HG02571 (cell line): Measurements from ENCODE around the gene PRSS1.
"Not testable (repeated sequence)": the region's sequence is repeated elsewhere in the genome, so short reads cannot be mapped to it uniquely, and the experiment has no call there.

Source experiments
- ATAC-seq: cut with Tn5 transposase; IDR thresholded peaks from one replicate; pipeline ENCODE4 v1.9.1; 2021; ENCODE audit warnings: mild to moderate bottlenecking, moderate library complexity; ENCODE audit not compliant: unreplicated experiment

The PRSS1 gene

DNA sequence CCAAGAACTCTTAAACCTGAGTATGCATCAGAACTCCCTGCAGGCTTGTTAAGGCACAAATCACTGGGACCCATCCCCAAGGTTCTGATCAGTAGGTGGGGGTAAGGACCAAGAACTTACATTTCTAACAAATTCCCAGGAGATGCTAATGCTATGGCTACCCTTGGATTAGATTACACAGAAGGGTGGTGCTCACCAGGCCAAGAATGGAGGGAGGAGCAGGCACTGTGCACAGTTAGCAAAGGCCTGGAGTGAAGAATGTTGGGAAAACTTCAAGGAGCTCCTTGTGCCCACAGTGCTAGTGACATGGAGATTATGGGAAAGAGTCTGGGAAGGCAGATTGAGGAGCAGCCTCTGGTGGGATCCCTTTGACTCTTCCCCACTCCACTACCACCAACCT is 23.4 kb downstream of the PRSS1 start:
- no peak for ATAC-seq

DNA sequence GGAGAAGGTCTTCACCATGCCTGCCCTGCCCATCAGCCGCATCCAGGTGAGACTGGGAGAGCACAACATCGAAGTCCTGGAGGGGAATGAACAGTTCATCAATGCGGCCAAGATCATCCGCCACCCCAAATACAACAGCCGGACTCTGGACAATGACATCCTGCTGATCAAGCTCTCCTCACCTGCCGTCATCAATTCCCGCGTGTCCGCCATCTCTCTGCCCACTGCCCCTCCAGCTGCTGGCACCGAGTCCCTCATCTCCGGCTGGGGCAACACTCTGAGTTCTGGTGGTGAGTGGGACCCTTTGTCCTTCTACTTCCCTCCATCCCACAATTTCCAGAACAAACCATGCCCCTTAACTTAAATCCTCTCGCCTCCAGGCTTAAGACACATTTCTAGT is 24.0 kb downstream of the PRSS1 start:
- no peak for ATAC-seq

DNA sequence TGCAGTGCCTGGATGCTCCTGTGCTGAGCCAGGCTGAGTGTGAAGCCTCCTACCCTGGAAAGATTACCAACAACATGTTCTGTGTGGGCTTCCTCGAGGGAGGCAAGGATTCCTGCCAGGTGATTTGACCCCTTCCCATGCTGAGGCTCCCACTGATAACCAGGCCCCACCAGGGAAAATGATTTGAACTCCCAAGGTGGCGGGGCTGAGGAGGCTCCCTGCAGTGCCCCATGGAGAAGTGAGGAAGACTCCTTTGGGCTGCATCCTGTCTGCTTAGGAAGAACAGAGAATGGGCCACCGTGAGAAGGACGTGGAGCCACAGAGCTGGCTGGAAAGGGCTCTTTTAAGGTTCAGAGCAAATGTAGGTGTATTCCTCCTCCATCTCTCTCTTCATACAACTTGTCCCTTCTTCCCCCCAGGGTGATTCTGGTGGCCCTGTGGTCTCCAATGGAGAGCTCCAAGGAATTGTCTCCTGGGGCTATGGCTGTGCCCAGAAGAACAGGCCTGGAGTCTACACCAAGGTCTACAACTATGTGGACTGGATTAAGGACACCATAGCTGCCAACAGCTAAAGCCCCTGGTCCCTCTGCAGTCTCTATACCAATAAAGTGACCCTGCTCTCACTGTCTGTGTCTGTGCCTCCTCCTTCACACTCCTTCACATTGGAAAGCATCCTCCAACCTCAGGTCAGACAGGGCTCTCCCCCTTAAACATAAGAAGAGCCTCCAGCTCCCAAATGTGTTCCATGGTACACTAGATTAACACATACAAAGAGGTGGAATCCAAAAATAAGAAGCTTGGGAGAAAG is 24.9 kb downstream of the PRSS1 start:
- ATAC-seq, result no peak

DNA sequence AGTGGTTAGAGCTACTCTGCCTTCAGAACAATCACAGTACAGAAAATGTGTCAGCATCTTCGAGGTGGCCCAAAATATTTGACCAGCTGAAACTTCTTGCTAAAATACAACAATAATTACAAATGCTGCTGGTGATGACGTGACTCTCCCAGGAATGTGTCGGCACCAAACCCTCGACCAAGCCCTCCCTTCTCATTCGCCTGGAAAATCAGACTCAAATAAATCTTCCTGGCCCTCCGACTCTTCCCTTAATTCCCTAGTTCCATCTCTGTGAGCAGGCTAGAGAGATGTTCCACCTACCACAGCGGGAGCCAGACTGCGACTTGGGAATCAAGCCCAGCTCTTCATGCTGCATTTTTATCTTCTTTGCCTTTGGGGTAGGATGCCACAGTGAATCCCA is 25.6 kb downstream of the PRSS1 start:
- ATAC-seq, result no peak

DNA sequence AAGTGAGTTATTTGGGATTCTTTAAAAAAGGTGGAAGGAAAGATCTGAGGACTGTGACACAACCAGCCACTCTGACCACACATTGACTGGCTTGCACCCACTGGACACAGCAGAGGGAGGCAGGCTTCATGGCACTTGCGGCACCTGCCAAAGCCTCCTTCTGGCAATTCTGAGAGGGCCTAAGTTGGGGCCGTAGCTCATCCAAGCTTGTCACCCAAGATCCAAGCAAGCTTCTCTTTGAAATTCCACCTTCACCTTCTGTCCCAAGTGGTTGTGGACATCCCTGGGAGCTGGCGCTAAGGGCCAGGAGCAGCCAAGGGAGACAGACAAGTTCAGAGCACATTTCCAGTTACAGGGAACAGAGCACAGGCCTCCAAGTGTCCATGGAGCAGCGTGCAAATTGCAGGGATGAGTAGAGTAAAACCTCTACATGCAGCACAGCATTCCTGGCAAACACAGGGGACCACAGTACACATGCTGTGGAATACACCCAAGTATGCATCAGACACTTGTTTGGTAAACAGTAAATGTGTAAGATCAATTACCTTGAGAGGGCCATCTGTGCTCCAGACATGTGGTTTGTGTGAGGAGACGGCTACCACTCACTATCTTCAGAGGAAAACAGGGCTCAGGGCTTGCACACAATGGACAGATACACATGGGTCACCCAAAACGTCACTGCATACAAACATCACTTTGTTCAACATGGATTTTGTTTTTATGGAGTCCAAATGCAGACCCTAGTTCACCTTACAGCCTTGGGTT is 26.3 kb downstream of the PRSS1 start:
- not testable (repeated sequence) for ATAC-seq

DNA sequence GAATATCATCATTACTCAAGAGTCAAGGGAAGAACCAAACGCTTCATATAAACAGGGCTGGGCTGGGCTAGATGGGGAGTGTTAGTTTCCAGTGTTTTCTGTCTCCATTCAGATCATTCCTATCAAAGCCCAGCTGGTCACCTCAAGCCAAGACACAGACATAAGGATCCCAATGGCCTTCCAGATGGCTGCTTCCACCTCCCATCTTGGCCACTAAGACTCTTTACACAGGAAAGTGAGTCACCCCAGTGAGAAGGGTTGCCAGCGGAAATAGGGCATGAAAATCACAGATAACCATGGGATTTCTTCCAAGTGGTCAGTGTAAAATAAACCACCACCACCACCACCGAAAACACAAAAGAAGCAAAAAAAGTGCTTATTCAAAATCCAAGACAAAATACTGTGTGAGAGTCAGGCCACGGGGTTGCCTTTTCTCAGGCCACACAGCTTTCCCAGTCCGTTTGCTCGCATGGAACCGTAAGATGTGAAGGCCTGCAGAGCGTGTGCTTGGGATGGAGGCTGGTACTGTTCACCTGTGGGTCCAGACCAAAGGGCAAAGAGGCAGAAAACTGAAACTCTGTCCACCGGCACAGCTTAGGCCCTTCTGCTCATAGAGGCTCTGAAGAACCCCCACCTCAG is 27.1 kb downstream of the PRSS1 start:
- ATAC-seq, result no peak

DNA sequence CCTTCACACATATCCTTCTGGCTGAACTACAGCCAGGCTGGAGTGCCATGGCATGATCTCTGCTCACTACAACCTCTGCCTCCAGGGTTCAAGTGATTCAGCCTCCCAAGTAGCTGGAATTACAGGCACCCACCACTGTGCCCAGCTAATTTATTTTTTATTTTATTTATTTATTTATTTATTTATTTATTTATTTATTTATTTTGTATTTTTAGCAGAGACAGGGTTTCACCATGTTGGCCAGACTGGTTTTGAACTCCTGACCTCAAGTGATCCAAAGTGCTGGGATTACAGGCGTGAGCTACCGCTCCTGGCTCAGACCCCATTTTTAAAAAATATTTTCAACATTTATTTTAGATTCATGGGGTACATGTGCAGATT is 27.6 kb downstream of the PRSS1 start:
- not testable (repeated sequence) for ATAC-seq

DNA sequence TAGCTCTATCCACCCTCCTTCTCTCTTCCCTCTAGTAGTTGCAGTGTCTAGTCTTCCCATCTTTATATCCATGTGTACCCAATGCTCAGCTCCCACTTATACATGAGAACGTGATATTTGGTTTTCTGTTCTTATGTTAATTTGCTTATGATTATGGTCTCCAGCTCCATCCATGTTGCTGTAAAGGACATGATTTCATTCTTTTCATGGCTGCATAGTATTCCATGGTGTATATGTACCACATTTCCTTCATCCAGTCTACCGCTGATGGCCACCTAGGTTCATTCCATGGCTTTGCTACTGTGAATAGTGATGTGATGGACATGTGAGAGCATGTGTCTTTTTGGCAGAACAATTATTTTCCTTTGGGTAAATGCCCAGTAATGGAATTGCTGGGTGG is 28.0 kb downstream of the PRSS1 start:
- no peak for ATAC-seq

DNA sequence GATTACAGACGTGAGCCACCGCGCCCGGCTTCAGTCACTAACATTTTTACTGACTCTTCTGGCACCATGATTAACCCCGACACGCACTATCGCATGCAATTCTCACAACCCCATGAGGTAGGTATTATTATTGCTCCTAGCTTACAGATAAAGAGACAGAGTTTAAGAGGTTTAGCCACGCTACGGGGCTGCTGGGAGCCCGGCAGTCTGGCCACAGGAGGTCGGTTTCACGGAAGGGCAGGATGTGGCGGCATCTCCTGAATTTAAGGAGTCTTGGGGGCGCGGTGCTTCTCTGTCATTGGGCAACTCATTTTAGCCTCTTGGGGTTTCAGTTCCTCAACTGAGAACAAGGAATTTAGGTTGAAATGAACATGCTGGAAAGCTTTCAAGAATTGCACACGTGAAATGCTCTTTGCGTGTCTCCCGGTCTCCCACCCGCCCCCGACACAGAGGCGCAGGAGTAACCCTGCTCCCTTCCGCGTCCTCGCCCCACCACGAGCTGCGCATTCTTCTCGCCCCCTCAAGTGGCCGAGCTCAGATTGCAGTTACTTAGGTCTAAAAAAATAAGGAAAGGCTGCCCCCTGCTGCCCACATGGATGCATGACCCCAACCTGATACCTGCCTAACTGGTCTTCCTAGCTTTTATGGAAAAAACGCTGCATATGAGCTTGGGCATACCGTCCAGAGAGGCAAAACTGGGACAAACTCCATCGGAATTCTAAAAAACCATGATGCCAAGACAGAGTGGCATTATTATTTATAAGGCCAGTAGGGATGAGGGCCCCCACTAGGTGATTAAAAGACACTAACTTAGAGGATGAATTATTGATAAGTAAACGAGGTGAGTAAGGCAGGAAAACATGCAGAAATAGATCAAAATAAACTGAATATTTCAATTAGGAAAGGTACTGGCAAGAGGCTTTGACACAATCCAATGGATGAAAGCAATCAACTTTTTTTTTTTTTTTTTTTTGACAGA is 33.9 kb downstream of the PRSS1 start:
- peak; percentile 88 for ATAC-seq

DNA sequence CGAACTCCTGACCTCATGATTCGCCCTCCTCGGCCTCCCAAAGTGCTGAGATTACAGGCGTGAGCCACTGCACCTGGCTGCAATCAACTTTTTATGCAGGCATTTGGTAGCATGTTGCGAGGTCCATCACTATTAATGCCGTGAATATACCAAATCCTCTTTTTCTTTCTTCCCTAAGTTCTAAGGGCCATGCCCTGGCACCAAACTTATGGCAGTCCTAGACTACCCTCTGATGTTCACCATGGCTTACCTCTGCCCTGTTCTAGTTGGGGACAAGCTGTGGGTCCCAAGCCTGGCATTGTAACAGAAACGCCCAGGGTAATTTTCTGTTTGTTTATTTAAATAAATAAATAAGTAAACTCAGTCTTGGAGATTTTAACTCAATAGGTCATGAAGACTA is 34.8 kb downstream of the PRSS1 start:
- ATAC-seq, result no peak

DNA sequence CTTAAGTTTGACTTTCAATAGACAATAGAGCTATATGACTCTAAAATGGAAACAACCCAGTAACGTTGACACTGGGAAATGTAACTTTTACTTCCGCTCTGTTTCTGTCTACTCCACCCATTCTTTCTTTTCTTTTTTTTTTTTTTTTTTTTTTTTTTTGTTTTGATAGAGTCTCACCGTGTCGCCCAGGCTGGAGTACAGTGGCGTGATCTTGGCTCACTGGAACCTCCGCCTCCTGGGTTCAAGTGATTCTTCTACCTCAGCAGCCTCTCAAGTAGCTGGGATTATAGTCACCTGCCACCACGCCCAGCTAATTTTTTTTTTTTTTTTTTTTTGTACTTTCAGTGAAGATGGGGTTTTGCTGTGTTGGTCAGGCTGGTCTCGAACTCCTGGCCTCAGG is 35.4 kb downstream of the PRSS1 start:
- no peak for ATAC-seq

DNA sequence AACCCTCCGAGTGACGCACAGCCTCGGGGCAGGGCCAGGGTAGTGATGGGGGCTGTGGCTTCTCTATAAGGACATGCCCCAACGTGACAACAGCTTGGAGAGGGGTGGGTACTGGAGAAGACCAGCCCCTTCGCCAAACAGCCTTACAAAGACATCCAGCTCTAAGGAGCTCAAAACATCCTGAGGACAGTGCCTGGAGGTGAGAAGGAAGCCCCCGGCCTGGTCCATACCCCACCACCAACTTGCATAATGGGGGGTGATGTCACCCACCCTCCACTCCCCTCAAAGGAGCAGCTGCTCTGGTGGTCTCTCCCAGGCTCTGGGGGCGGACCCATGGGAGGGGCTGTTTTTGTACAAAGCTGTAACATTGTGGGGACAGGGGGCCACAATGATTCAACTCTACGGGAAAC is 36.6 kb downstream of the PRSS1 start:
- ATAC-seq, result no peak

DNA sequence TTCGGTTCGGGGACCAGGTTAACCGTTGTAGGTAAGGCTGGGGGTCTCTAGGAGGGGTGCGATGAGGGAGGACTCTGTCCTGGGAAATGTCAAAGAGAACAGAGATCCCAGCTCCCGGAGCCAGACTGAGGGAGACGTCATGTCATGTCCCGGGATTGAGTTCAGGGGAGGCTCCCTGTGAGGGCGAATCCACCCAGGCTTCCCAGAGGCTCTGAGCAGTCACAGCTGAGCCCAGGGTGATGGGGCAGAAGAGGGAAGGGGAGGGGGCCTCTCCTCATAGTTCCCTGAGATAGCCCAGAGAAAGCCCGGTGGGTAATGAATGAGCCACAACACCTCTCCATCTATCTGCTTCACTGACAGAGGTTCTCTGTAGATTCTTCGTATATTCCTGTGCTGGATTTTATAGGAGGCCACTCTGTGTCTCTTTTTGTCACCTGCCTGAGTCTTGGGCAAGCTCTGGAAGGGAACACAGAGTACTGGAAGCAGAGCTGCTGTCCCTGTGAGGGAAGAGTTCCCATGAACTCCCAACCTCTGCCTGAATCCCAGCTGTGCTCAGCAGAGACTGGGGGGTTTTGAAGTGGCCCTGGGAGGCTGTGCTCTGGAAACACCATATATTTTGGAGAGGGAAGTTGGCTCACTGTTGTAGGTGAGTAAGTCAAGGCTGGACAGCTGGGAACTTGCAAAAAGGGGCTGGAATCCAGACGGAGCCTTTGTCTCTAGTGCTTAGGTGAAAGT is 37.9 kb downstream of the PRSS1 start:
- ATAC-seq, result no peak

DNA sequence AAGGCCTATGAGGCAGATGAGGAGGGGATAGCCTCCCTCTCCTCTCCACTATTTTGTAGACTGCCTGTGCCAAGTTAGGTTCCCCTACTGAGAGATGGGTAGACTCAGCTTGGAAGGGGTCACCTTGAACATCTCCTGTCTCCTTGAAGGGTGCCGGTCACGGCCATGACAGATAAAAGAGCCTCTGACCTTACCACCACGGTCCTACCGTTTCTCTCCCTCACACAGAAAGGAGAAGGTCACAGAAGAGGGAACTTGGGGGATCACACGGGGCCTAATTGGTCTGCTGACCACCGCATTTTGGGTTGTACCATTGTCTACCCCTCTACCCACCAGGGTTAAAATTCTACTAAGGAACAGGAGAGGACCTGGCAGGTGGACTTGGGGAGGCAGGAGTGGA is 38.5 kb downstream of the PRSS1 start:
- ATAC-seq, result no peak

DNA sequence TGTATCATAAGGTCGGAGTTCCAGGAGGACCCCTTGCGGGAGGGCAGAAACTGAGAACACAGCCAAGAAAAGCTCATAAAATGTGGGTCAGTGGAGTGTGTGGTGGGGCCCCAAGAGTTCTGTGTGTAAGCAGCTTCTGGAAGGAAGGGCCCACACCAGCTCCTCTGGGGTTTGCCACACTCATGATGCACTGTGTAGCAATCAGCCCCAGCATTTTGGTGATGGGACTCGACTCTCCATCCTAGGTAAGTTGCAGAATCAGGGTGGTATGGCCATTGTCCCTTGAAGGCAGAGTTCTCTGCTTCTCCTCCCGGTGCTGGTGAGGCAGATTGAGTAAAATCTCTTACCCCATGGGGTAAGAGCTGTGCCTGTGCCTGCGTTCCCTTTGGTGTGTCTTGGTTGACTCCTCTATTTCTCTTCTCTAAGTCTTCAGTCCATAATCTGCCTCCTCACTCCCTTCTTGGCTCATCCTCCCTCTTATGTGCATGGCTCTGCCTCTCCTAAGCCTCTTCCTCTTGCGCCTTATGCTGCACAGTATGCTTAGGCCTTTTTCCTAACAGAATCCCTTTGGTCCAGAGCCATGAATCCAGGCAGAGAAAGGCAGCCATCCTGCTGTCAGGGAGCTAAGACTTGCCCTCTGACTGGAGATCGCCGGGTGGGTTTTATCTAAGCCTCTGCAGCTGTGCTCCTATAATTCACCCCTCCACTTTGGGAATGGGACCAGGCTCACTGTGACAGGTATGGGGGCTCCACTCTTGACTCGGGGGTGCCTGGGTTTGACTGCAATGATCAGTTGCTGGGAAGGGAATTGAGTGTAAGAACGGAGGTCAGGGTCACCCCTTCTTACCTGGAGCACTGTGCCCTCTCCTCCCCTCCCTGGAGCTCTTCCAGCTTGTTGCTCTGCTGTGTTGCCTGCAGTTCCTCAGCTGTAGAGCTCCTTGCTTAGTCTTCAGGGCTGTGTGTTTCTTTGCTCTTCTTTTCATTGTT is 39.3 kb downstream of the PRSS1 start:
- no peak for ATAC-seq

DNA sequence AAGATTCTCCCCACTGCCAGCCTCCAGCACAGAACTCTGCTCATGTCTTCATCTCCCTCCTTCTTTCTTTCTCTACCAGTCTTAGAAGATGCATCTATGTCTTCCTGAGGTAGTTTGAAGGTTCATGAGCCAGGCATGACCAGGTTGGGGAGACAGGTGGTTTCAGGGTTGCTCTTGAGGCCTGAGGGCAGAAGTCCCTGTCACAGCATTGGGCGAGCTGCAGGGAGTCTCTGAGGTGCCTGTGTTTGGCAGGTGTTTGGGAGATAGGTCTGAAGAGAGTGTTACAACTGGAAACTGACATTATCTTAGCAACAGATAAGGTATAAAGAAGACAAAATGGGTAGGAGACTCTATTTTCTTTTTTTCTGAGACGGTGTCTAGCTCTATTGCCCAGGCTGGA is 40.2 kb downstream of the PRSS1 start:
- no peak for ATAC-seq

DNA sequence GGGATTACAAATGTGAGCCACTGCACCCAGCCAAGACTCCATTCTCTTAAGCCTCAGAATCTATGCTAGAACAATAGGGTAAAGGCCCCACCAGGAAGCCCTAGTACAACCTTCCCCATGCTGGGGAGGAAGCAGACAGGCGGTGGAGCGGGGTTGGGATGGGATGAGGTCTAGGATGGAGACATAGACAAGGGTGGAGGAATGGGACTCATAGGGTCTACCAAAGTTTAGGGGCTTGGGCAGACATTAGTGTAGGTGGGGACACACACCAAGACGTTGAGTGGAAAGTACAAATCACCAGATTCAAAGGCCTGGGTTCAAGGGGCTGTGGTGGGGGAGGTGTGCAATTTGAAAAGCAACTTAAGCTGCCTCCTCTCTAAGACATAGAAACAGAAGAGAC is 40.8 kb downstream of the PRSS1 start:
- ATAC-seq, result no peak

DNA sequence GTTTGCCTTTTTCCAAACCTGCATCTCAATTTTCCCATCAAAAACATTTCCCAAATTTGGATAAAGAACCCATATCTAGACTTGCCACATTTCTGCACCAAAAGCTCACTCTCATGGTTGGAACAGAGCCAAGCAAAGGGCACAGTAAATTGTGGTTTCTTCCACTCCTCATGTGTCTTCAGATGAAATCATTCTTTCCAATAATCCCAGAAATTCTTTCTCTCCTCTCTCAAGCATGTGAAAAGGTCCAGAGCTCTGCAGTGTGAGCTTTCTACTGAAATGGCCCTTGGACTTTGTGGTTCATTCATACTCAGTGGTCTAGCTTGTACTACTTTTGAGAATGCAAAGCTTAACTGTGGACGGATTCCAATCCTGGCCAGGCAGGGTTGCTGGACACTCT is 41.3 kb downstream of the PRSS1 start:
- ATAC-seq, result no peak

DNA sequence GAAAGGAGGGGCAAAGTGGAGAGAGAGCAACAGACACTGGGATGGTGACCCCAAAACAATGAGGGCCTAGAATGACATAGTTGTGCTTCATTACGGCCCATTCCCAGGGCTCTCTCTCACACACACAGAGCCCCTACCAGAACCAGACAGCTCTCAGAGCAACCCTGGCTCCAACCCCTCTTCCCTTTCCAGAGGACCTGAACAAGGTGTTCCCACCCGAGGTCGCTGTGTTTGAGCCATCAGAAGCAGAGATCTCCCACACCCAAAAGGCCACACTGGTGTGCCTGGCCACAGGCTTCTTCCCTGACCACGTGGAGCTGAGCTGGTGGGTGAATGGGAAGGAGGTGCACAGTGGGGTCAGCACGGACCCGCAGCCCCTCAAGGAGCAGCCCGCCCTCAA is 42.2 kb downstream of the PRSS1 start:
- ATAC-seq, result no peak
